GM23248 (cell line): Measurements from ENCODE around the gene ANTKMT. TPM values are rescaled to one million over a fixed set of nuclear protein-coding genes. Genes with fewer than 3 reads are reported as not detected.

Experiments used
- DNase-seq: peaks from one replicate; pipeline ENCODE4 v3.0.0-alpha.2; 2015
- H2AFZ ChIP-seq: fragments of 200-600 bp; sonication (generic); 2 replicates; pipeline ENCODE4 v1.6.1; 2016; ENCODE audit warnings: antibody characterized with exemption
- H3F3A ChIP-seq: fragments of 200-600 bp; sonication (generic); 2 replicates; pipeline ENCODE4 v1.6.1; 2016; ENCODE audit warnings: mild to moderate bottlenecking, antibody characterized with exemption, mixed run types; ENCODE audit not compliant: insufficient read depth
- H3K27ac ChIP-seq: fragments of 200-600 bp; sonication (generic); 2 replicates; pipeline ENCODE4 v1.5.1; 2016; ENCODE audit warnings: mild to moderate bottlenecking
- H3K27me3 ChIP-seq: fragments of 200-600 bp; sonication (generic); replicated peaks from 2 replicates; pipeline ENCODE4 v1.6.1; 2016; ENCODE audit warnings: mild to moderate bottlenecking; ENCODE audit not compliant: insufficient read depth
- H3K36me3 ChIP-seq: fragments of 200-600 bp; sonication (generic); 2 replicates; pipeline ENCODE4 v1.6.1; 2016; ENCODE audit warnings: low read depth, mild to moderate bottlenecking
- H3K4me1 ChIP-seq: fragments of 200-600 bp; sonication (generic); 2 replicates; pipeline ENCODE4 v1.6.1; 2016; ENCODE audit warnings: mild to moderate bottlenecking; ENCODE audit not compliant: insufficient read depth
- H3K4me2 ChIP-seq: fragments of 200-600 bp; sonication (generic); one replicate; pipeline ENCODE4 v1.6.1; 2016; ENCODE audit warnings: mild to moderate bottlenecking; ENCODE audit not compliant: unreplicated experiment
- H3K4me3 ChIP-seq: fragments of 200-600 bp; sonication (generic); 2 replicates; pipeline ENCODE4 v1.5.1; 2016; ENCODE audit warnings: mild to moderate bottlenecking
- H3K79me2 ChIP-seq: fragments of 200-600 bp; sonication (generic); 2 replicates; pipeline ENCODE4 v1.6.1; 2016; ENCODE audit warnings: mild to moderate bottlenecking; ENCODE audit not compliant: insufficient read depth
- H3K9ac ChIP-seq: fragments of 200-600 bp; sonication (generic); 2 replicates; pipeline ENCODE4 v1.6.1; 2016; ENCODE audit warnings: mild to moderate bottlenecking
- H3K9me2 ChIP-seq: fragments of 200-600 bp; sonication (generic); 2 replicates; pipeline ENCODE4 v1.6.1; 2016; ENCODE audit warnings: mixed run types, mild to moderate bottlenecking, moderate library complexity; ENCODE audit not compliant: insufficient read depth
- H3K9me3 ChIP-seq: fragments of 200-600 bp; sonication (generic); one replicate; pipeline ENCODE4 v1.6.1; 2017; ENCODE audit warnings: low read depth
- H4K20me1 ChIP-seq: fragments of 200-600 bp; sonication (generic); 2 replicates; pipeline ENCODE4 v1.6.0; 2016; ENCODE audit not compliant: insufficient read depth
- EZH2 ChIP-seq: fragments of 200-600 bp; sonication (generic); IDR thresholded peaks from 2 replicates; pipeline ENCODE4 v1.6.1; 2018; ENCODE audit warnings: antibody characterized with exemption, mild to moderate bottlenecking; ENCODE audit not compliant: insufficient read depth, poor library complexity, severe bottlenecking
- EZH2phosphoT487 ChIP-seq: fragments of 200-600 bp; sonication (generic); IDR thresholded peaks from 2 replicates; pipeline ENCODE4 v1.6.1; 2018; ENCODE audit warnings: antibody characterized with exemption, moderate library complexity, mild to moderate bottlenecking, low read depth; ENCODE audit not compliant: insufficient read depth
- WGBS, 2 experiments: methylation state at CpG; one replicate each; pipeline ENCODE4 v1.1.6; 2015 to 2017; ENCODE audit warnings: low lambda C conversion rate in 2 of 2, low coverage in 1 of 2; ENCODE audit errors: missing lambda C conversion rate in 2 of 2; 5-methylcytosine and 5-hydroxymethylcytosine counted together
- in situ Hi-C: fragments of 300-500 bp; cut with MboI; formaldehyde crosslinking; loops from 2 replicates; pipeline ENCODE4 v1.15.0; 2020
- polyA plus RNA-seq: library from polyadenylated mRNA; unstranded; fragments of >200 nt; fragmentation: Nextera tagmentation; extraction: Ambion mirVana; gene quantifications from 2 replicates; pipeline ENCODE4 v1.2.1, GENCODE V29; 2016
- total RNA-seq: library from RNA; depleted of rRNA; stranded (reverse); fragments of >200 nt; shearing (Covaris generic); gene quantifications from 2 replicates; pipeline ENCODE4 v1.2.3, GENCODE V29; 2014

The ANTKMT gene
- total and polyA plus RNA-seq, 2 experiments from 2014 or later = 33.5 to 34.8 TPM

DNA sequence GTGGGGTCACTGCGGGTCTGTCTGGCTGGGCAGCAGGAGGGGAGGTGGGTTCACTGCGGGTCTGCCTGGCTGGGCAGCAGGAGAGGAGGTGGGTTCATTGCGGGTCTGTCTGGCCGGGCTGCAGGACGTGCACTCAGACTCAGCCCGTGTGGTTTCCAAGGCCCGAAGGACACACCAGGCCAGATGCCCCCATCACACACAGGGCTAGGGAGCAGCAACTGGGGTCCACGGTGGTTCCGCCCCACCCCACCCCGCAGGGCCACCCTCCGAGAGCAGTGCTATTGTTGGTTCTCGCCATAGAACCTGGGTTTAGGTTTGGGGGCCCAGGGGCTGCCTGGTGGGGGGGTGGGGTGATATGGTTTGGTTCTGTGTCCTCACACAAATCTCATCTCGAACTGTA lies 25.7 kb downstream of the ANTKMT start:
- no peak for DNase-seq
- in situ Hi-C loops = no loop called here

DNA sequence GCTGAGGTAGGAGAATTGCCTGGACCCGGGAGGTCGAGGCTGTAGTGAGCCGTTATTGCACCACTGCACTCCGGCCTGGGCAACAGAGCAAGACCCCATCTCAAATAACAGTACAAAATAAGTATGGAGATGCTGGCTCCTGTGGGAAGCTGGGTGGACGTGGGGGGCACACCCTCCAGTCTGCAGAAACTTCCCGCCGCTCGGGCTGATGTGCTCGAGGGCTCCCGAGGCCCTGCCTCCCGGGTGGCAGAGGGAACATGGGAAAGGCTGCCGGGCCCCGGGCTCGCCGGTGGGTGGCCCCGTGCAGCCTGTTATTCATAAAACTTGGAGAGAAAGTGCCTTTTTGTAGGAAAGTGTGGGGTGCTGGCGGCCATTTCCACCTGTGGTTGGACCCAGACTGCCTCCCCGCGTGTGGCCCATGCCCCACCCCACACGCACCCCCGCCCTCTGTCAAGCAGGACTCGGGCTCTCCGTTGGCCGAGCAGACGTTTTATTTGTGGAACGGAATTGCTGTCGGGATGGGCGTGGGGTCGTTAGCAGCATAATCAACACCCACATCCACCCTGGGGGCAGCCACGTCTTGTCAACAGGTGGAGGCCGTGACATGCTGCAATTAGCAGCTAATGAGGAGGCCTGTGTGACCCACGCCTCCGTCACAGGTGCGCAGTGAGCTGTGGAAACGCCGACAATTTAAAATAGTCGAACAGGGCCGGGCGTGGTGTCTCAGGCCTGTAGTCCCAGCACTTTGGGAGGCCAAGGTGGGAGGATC lies 27.2 kb downstream of the ANTKMT start:
- peaks cover 11% of the 10 kb centered on the region for H3K4me1 ChIP-seq
- peaks cover 8% of the 10 kb centered on the region for H3F3A ChIP-seq
- no peaks in the 10 kb centered on the region for H4K20me1 ChIP-seq
- H3K4me3 ChIP-seq = no peak overlapping the region
- TF ChIP-seq EZH2phosphoT487 (no peak), EZH2 (no peak)
- H3K9ac ChIP-seq = no peak overlapping the region
- H3K4me2 ChIP-seq = no peak overlapping the region
- in situ Hi-C loops = no loop called here
- peaks cover 5% of the 10 kb centered on the region; the same call in 1 of the 2 replicates for H3K27me3 ChIP-seq
- no peaks in the 10 kb centered on the region for H3K9me3 ChIP-seq
- no peaks in the 10 kb centered on the region for H3K79me2 ChIP-seq
- H3K27ac ChIP-seq = no peak overlapping the region
- no peak for DNase-seq
- no peaks in the 10 kb centered on the region for H3K9me2 ChIP-seq
- WGBS, 2 experiments = 77% methylated on average over 38 to 39 of the region's 39 CpGs
- H3K36me3 ChIP-seq = no peaks in the 10 kb centered on the region
- no peak overlapping the region for H2AFZ ChIP-seq

More for the DNA sequence above, 25.7 kb downstream of the ANTKMT start:
- Histone ChIP-seq H3K4me1 (peaks cover 11% of the 10 kb centered on the region), H3K9ac (no peak overlapping the region), H3K4me2 (no peak overlapping the region), H3K9me2 (no peaks in the 10 kb centered on the region), H3F3A (peaks cover 8% of the 10 kb centered on the region), H4K20me1 (no peaks in the 10 kb centered on the region), H3K4me3 (no peak overlapping the region), H3K27ac (no peak overlapping the region), H2AFZ (no peak overlapping the region), H3K79me2 (no peaks in the 10 kb centered on the region), H3K27me3 (no peaks in the 10 kb centered on the region), H3K9me3 (no peaks in the 10 kb centered on the region), H3K36me3 (no peaks in the 10 kb centered on the region)
- 60 to 67% methylated on average over 1 to 13 of the region's 13 CpGs for WGBS, 2 experiments
- no peak for TF ChIP-seq EZH2
- TF ChIP-seq EZH2phosphoT487 = no peak

DNA sequence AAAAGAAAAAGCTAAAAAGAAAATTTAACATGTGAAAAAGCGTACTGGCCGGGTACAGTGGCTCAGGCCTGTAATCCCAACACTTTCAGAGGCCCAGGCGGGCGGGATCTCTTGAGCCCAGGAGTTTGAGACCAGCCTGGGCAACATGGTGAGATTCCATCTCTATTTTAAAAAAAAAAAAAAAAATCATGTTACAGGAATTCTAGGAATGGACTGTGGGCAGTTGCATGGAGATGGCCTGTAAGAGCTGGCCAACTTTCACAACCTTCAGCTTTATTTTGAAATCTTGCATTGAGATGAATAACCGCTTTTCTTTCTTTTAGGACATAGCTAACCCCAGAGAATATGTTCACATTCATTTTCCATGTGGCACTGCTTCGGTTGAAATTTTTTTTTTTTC lies 28.1 kb downstream of the ANTKMT start:
- Histone ChIP-seq H3K4me1 (peaks cover 11% of the 10 kb centered on the region), H3K4me2 (peak overlapping the region; percentile 66), H3K27me3 (peaks cover 5% of the 10 kb centered on the region; the same call in 1 of the 2 replicates), H4K20me1 (no peaks in the 10 kb centered on the region), H3K4me3 (no peak overlapping the region), H3K9ac (no peak overlapping the region), H3K27ac (peak overlapping the region; percentile 72), H3K9me3 (no peaks in the 10 kb centered on the region), H2AFZ (no peak overlapping the region), H3K9me2 (no peaks in the 10 kb centered on the region), H3F3A (peaks cover 8% of the 10 kb centered on the region), H3K79me2 (no peaks in the 10 kb centered on the region), H3K36me3 (no peaks in the 10 kb centered on the region)
- in situ Hi-C loops = no loop called here
- TF ChIP-seq EZH2 (no peak), EZH2phosphoT487 (no peak)
- DNase-seq = peak; percentile 91
- 67 to 69% methylated on average over 6 of the region's 6 CpGs for WGBS, 2 experiments

DNA sequence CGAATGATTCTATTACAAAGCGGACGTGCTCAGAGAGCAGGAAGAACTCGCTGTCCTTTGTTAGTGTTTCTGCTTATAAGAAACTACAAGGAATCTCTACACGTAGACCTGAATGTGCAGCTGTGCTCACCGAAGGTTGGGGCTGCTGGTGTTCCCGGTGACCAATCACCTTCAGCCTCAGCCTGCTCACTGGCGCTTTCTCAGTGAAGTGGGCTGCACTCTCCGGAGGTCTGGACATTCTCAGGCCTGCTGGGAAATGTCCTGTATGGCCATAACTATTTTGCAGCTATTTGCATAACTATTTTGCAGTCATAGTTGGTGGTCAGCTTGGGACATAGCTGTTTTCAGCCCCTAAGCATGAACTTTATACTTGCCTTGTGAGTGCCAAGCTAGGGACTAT lies 29.5 kb downstream of the ANTKMT start:
- Histone ChIP-seq H2AFZ (no peak overlapping the region), H3K9ac (no peak overlapping the region), H3K79me2 (no peaks in the 10 kb centered on the region), H4K20me1 (no peaks in the 10 kb centered on the region), H3K9me2 (no peaks in the 10 kb centered on the region), H3K27ac (no peak overlapping the region), H3K36me3 (no peaks in the 10 kb centered on the region), H3F3A (peaks cover 8% of the 10 kb centered on the region), H3K4me1 (peaks cover 11% of the 10 kb centered on the region), H3K4me3 (no peak overlapping the region), H3K27me3 (peaks cover 5% of the 10 kb centered on the region; the same call in 1 of the 2 replicates), H3K9me3 (no peaks in the 10 kb centered on the region), H3K4me2 (no peak overlapping the region)
- in situ Hi-C loops = no loop called here
- 37 to 41% methylated on average over 9 of the region's 9 CpGs for WGBS, 2 experiments
- TF ChIP-seq EZH2 (no peak), EZH2phosphoT487 (no peak)
- no peak for DNase-seq
